ENCODE measurements around the gene HINT1.
"Not testable (repeated sequence)": the region's sequence is repeated elsewhere in the genome, so short reads cannot be mapped to it uniquely, and the experiment has no call there.

The HINT1 gene

GRCh38 chr5:131165119-131165727, at the start of gene HINT1:
Gene HINT1, minus strand, starts transcription at chr5:131165256. Its CDS starts 51 bp downstream, at chr5:131165205.
- peak; percentile 93 for DNase-seq (ENCODE audit: low read depth)

GRCh38 chr5:131214609-131215227, 49.7 kb upstream of the HINT1 start:
- DNase-seq (ENCODE audit: low read depth) = no peak

GRCh38 chr5:131212471-131213021, 47.5 kb upstream of the HINT1 start:
- DNase-seq (ENCODE audit: low read depth) = no peak

DNA sequence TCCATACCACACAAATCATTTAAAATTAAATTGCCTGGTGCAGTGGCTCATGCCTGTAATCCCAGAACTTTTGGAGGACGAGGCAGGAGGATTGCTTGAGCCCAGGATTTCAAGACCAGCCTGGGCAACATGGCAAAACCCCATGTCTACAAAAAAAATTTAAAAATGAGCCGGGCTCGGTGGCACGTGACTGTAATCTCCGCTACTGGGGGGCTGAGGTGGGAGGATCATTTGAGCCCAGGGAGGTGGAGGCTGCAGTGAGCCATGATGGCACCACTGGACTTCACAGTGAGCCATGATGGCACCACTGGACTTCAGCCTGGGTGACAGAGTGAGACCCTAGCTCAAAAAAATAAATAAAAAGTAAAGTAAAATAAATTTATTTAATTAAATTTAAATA, 46.6 kb upstream of the HINT1 start:
- no peak for DNase-seq (ENCODE audit: low read depth)

DNA sequence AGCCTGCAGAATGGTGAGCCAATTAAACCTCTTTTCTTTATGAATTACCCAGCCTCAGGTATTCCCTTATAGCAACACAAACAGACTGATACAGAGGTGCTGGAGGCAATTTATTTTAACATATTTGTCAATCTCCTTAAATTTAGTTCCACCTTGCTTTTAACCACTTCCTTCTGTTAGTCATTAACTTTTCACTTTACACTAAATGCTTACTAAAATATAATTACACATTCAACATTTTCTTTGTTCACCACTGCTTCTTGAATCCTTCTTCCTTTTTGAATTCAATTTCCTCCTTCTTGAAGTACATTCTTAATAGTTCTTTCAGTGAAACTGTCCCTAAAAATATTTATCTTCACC, 45.1 kb upstream of the HINT1 start:
- DNase-seq (ENCODE audit: low read depth) = no peak

- no peak for DNase-seq (ENCODE audit: low read depth)
Measured at GRCh38 chr5:131209506-131210150, 44.6 kb upstream of the HINT1 start.

GRCh38 chr5:131209175-131209505, 44.1 kb upstream of the HINT1 start:
- DNase-seq (ENCODE audit: low read depth) = no peak

DNA sequence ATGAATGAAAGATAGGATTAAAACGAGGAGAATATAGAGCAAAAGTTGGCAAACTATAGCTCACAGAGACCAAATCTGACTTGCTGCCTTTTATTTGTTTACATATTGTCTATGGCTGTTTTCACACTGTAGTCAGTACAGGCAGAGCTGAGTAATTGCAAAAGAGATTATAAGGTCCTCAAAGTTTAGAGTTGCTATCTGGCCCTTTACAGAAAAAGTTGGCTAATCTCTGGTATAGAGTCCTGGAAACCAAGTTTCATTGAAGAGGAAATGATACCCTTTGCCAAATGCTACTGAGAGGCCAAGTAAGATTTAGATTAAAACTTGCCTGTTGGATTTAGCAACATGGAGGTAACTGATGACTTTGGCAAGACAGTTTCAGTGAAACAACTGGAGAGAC, 41.7 kb upstream of the HINT1 start:
- DNase-seq (ENCODE audit: low read depth) = no peak

DNA sequence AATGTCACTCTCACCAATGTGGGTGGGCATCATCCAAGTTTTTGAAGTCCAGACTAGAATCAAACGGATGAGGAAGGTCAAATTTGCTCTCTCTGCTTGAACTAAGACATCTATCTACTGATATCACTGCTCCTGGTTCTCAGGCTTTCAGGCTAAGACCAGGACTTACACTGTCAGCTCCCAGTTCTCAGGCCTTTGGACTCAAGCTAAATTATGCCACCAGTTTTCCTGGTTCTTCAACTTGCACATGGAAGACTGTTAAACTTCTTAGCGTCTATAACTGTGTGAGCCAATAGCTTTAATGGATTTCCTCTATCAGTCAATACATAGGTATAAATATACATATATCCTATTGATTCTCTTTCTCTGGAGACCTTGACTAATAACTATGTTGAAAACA, 41.0 kb upstream of the HINT1 start:
- no peak for DNase-seq (ENCODE audit: low read depth)

- no peak for DNase-seq (ENCODE audit: low read depth)
Measured at GRCh38 chr5:131204964-131205363, 39.9 kb upstream of the HINT1 start.

DNA sequence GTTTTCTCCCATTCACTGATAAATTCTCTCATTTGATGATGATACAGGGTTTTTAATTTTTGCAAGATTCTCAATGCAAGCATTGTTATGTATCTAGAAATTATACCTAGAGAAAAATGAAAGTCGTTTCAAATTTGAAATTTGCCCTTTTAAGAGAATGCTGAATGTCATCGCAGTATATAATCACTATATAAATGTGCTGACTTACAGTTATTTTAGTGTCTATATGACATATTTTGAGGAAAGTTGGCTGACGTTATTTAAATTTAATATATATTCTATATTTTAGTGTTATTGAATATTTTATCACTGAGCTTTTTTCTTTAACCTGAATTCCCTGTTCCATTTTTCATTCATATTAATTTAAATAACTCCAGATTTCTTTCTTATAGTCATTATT, 35.5 kb upstream of the HINT1 start:
- DNase-seq (ENCODE audit: low read depth) = no peak

- peak; percentile 21 for DNase-seq (ENCODE audit: low read depth)
Measured at GRCh38 chr5:131198625-131199024, 33.6 kb upstream of the HINT1 start.

DNA sequence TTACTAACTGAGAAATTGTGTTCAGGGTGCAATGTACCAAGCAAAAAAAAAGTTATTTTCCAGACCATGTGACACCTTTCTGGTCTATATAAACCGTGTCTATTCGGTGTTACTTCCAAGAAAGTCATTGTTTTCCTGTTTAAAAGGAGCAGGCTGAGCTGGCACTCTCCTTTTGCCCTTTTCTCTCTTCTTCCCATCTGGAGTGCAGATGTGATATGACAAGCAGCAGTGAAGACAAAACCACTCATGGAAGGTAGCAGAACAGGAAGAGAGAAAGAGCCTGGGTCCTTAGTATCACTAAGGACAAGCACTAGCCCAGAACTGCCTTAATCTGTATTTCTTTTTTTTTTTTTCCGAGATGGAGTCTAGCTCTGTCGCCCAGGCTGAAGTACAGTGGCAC, 31.3 kb upstream of the HINT1 start:
- no peak for DNase-seq (ENCODE audit: low read depth)

GRCh38 chr5:131195696-131196095, 30.6 kb upstream of the HINT1 start:
- DNase-seq (ENCODE audit: low read depth) = no peak

DNA sequence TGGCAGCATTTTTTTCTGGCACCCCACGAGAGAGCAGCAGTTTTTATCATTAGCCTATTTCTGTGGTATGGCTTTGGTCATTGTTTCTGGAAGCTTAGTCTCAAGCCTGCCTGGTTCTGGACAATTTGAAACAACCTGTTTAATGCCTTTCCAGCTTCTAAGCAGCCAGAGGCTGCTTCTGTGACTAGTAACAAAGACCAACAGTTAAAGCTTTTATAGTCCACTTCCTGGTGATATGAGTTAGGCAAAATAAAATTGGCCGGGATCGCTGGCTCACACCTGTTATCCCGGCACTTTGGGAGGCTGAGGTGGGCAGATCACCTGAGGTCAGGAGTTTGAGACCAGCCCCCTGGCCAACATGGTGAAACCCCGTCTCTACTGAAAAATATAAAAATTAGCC, 29.7 kb upstream of the HINT1 start:
- DNase-seq (ENCODE audit: low read depth) = no peak

- not testable (repeated sequence) for DNase-seq (ENCODE audit: low read depth)
Measured at GRCh38 chr5:131193897-131194296, 28.8 kb upstream of the HINT1 start.

DNA sequence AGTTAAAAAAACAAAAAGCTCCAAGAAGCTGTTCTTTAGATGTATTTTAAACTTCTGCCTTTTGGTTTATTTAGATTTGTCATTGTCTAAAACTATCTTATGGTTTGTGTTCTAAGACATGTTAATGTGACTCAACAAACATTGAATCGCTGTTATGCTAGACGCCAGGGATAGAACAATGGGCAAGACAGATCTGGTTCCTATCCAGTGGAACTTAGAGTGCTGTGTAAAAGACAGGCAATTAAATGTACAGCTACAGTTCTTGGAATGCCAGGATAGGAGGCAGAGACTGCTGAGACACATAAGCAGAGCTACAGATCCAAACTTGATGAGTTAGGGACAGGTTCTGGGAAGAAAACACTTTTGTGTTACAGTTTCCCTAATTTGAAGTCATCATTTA, 28.1 kb upstream of the HINT1 start:
- no peak for DNase-seq (ENCODE audit: low read depth)

DNA sequence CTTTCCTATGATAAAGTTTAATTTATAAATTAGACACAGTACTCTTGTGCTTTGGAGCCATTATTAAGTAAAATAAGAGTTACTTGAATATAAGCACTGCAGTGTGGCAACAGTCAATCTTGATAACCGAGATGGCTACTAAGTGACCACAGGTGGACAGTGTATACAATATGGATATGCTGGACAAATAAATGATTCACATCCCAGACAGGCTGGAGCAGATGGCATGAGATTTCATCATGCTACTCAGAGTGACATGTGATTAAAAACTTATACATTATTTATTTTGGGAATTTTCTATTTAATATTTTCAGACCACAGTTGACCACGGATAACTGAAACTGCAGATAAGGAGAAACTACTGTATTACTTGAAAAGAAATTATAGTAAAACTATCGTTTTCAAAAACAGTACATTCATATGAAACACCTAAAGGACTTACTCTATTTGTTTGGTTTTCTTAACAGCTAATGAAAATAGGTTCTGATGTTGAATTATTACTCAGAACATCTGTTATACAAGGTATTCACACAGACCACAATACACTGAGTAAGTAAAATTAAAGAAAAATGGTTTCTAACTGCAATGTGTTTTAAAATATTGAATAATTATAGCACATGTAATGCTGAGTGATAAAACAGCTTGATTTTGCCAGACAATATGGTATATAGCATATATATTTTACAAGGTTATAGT, 21.7 kb upstream of the HINT1 start:
- DNase-seq (ENCODE audit: low read depth) = peak; percentile 26

- DNase-seq (ENCODE audit: low read depth) = no peak
Measured at GRCh38 chr5:131185523-131186104, 20.6 kb upstream of the HINT1 start.

DNA sequence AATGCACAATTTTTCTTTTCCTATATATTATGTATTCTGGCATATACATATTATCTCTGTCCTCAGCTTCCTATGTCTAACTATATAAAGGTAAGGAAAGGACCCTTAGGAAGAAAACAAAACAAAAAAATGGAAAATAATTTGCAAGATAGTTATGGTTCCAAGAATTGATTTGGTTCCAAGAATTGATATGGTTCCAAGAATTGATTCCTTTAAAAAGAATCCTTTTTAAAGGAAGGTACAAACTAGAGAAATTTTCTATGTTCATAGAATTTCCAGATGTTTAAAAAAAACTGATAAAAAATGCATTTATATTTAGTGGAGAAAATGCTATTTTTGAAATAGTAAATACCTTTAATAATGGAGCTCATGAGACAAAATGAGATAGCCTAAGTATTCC, 17.8 kb upstream of the HINT1 start:
- DNase-seq (ENCODE audit: low read depth) = no peak

GRCh38 chr5:131180407-131180806, 15.4 kb upstream of the HINT1 start:
- DNase-seq (ENCODE audit: low read depth) = no peak

DNA sequence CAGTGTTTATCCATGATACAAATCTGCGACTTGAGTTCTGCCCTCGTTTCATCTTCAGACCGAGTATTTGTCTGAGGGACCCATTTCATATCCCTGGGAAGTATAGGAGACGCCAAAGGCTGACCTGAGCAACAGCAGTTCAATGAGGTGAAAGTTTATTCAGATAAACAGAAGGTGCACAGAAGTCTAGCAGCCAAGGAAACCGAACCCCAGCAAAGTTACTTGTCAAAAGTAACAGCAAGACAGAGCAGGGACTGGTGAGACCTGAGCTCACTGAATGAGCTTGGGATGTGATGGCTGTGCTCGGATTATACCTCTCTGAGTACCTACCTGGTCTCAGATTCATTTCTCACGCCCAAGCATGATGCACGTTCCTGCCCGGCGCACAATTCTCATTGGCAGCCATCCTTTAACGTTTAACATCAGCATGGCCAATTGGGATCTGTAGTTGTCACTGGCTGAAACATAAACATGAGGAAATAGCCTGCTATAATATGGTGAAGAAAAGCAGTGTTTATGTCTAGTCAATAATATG, 6.3 kb upstream of the HINT1 start:
- DNase-seq (ENCODE audit: low read depth) = peak; percentile 38

Data from ELR (cell line).